Astrocyte of the cerebellum (primary cell): ENCODE data around the gene SDC1.
"Not testable (repeated sequence)": the region's sequence is repeated elsewhere in the genome, so short reads cannot be mapped to it uniquely, and the experiment has no call there.

Source experiments
- DNase-seq: peaks from one replicate; pipeline ENCODE4 v3.0.0-alpha.2; 2011; ENCODE audit warnings: low read depth
- H3K4me3 ChIP-seq: 2 replicates; pipeline ENCODE4 v1.5.1; 2011; ENCODE audit warnings: mild to moderate bottlenecking, low read depth, low read length, moderate library complexity
- CTCF ChIP-seq: IDR thresholded peaks from 2 replicates; pipeline ENCODE4 v1.5.1; 2012; ENCODE audit warnings: low read length, low read depth, moderate library complexity, mild to moderate bottlenecking; ENCODE audit errors: missing control alignments
- in situ Hi-C: cut with HindIII; loops from 2 replicates; pipeline ENCODE4 v1.10.0; 2017; ENCODE audit warnings: low sequenced_read_pairs

The SDC1 gene

DNA sequence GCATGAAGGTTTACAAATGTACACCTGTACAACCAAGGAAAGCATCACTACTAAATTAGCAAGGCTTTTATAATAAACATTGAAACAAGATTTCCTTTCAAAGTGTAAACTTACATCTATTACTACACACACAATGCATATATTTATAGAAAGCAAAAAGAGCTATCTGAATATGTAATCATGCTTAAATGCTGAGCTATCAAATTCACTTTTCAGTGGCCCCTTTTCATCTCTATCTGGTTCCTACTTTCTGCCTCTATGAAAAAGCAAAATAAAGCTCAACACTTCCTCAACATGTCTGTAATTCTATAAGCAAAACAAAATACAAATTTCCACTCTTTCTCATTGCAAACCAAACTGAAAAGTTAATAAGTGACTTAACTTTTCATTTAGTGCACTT, 25.5 kb upstream of the SDC1 start:
- no peak for TF ChIP-seq CTCF
- in situ Hi-C loops, result no loop called here
- no peak for DNase-seq

DNA sequence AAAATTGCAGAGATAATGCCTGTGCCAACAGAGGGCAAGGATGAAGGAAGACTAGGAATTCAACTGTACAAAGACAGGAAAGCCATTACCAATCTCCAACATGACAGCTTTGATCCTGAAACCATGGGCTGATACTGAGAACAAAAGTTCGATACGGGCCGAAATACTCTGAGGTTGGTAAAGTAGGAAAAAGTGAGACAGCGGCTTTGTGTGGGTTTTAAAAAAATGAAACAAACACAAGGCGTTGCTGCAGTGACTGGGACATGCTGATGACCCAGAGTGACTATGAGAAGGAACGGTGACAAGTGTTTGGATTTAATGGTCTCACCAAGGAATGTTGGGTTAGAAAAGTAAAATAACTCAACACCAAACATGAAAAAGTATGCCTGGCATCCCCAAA, 24.2 kb upstream of the SDC1 start:
- in situ Hi-C loops, result no loop called here
- DNase-seq, result no peak
- H3K4me3 ChIP-seq, result no peak overlapping the region
- no peak for TF ChIP-seq CTCF

More for the DNA sequence above, 25.5 kb upstream of the SDC1 start:
- no peak overlapping the region for H3K4me3 ChIP-seq

- in situ Hi-C loops, result no loop called here
- no peak for TF ChIP-seq CTCF
- DNase-seq, result no peak
- H3K4me3 ChIP-seq, result no peak overlapping the region
Observed at GRCh38 chr2:20247084-20247483, 22.2 kb upstream of the SDC1 start.

DNA sequence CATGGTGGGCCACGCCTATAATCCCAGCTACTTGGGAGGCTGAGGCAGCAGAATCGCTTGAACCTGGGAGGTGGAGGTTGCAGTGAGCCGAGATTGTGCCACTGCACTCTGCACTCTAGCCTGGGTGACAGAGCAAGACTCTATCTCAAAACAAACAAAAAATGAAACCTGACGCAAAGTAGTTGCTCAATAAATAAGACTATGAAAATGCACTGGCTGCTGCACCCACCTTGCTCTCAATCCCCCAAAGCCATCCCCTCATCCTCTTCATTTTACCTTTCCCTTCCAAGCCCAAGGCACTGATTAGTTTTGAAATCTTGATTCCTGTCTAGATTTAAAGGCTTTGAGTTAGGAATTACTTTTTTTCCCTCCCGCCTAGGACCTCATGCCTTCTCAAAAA, 18.7 kb upstream of the SDC1 start:
- not testable (repeated sequence) for DNase-seq, H3K4me3 ChIP-seq
- in situ Hi-C loops, result loop anchor here (5.0 kb wide), 1 partner anchor 59 kb away; no protein-coding TSS in a partner anchor

DNA sequence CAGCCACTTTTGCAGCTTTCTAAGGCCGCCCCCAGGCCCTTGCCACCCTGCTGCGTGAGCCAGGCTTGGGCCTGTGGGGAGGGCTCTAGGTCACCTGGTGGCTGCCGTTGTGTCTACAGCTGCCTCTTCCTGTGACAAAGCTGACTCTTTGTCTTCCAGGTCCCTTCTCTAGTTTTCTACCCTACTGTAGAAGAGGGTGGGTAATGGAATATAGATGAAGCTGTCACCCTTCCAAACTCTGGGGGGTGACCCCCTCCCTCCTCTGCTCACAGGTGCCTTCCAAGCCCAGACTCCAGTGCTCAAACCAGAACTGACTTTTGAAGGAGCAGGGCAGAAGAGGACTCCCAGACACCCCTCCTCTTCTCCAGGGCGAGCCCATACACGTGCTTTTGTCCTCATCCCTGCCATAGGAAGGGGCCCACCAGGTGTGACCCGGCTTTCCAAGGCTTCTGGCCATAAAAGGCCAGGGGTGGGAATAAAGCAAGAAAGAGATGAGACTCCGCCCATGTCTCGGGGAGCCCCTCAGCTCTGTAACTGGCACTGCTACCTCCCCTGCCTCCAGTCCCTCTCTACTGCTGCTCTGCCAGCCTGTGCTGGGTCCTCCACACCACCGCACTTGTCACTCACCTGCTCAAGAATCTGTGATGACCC, 17.9 kb upstream of the SDC1 start:
- in situ Hi-C loops, result loop anchor here (5.0 kb wide), 1 partner anchor 59 kb away; no protein-coding TSS in a partner anchor
- no peak for DNase-seq
- no peak for TF ChIP-seq CTCF
- no peak overlapping the region for H3K4me3 ChIP-seq

DNA sequence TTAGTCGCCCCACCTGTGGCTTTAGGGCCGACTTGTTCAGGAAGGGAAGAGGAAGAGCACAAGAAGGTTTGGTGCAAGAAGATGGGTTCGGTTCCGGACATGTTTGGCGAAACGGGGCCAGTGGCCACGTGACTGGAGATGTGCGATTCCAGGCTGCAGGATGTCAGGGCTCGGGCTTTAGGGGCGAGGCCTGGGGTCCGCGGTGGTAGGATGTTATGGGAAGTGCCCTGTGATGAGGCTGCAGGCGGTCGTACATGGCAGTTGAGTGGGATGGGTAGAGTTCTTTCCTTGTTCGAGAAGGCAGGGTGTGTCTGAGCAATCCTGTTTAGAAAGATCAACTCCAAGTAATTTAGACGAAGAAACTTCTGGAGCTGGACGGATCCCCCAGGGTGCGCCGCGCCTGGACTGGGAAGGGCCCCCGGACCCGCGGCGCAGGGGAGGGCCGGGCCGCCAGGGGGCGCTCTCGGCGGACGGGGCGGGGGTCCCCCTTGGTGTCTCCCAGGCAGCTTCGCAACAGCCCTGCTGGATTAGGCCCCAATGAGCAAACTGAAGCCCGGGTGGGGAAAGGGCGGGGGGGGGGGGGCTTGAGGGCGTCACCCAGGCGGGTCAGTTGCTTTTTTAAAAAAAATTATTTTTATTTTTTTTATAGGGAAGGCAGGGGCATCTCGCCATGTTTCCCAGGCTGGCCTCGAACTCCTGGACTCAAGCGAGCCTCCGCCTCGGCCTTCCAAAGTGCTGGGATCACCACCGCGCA, 17.2 kb upstream of the SDC1 start:
- no peak for DNase-seq
- in situ Hi-C loops, result loop anchor here (5.0 kb wide), 1 partner anchor 60 kb away; no protein-coding TSS in a partner anchor
- no peak overlapping the region for H3K4me3 ChIP-seq
- TF ChIP-seq CTCF, result peak; percentile 40

- in situ Hi-C loops, result loop anchor here (5.0 kb wide), 1 partner anchor 62 kb away; no protein-coding TSS in a partner anchor
- not testable (repeated sequence) for H3K4me3 ChIP-seq, DNase-seq
Observed at GRCh38 chr2:20240291-20240690, 15.4 kb upstream of the SDC1 start.
